ENCODE results near the gene SNAPC4.

- TF ChIP-seq REST (IDR thresholded peaks at IDR 0.05; ENCODE audit: insufficient read depth in 1 of 2, low read depth in 2 of 2, low read length in 1 of 2) (no peak), POLR2AphosphoS5 (IDR thresholded peaks at IDR 0.05; ENCODE audit: low read depth, low read length) (no peak)
Measured at GRCh38 chr9:136422876-136423275, 22.9 kb upstream of the SNAPC4 start.
